HG03066 (cell line): ENCODE data around the gene TMEM259.
A peak's percentile ranks its signal among the peaks of the same experiment; 100 is the strongest.
"Not testable (repeated sequence)": the region's sequence is repeated elsewhere in the genome, so short reads cannot be mapped to it uniquely, and the experiment has no call there.

Source experiments
- ATAC-seq: cut with Tn5 transposase; IDR thresholded peaks from one replicate; pipeline ENCODE4 v1.9.1; 2021; ENCODE audit warnings: low read depth; ENCODE audit not compliant: unreplicated experiment

The TMEM259 gene

GRCh38 chr19:1040476-1041271, 19.8 kb upstream of the TMEM259 start:
- no peak for ATAC-seq

GRCh38 chr19:1039646-1040475, 18.9 kb upstream of the TMEM259 start, which contains the start of gene ABCA7:
ABCA7 (plus strand) TSS chr19:1040107; CDS start chr19:1041362, 1,255 bp downstream.
- peak; percentile 74 for ATAC-seq

- ATAC-seq, result no peak
These were observed 18.2 kb upstream of the TMEM259 start for GRCh38 chr19:1038978-1039645.

GRCh38 chr19:1037621-1038064, 16.7 kb upstream of the TMEM259 start:
- ATAC-seq, result no peak

GRCh38 chr19:1035998-1036621, 15.2 kb upstream of the TMEM259 start:
- no peak for ATAC-seq

- ATAC-seq, result no peak
These were observed 11.4 kb upstream of the TMEM259 start for GRCh38 chr19:1032264-1032867.

- no peak for ATAC-seq
These were observed 7.4 kb upstream of the TMEM259 start for GRCh38 chr19:1028062-1028926.

GRCh38 chr19:1027650-1028061, 6.7 kb upstream of the TMEM259 start:
- no peak for ATAC-seq

- ATAC-seq, result no peak
These were observed 6.1 kb upstream of the TMEM259 start for GRCh38 chr19:1026783-1027649.

- ATAC-seq, result no peak
These were observed 5.2 kb upstream of the TMEM259 start, which contains the start of gene CNN2 for GRCh38 chr19:1025960-1026782. CNN2 (plus strand) TSS chr19:1026608; CDS start chr19:1026662, 54 bp downstream.

- not testable (repeated sequence) for ATAC-seq
These were observed 4.2 kb upstream of the TMEM259 start for GRCh38 chr19:1025080-1025479.

- not testable (repeated sequence) for ATAC-seq
These were observed 2.9 kb upstream of the TMEM259 start for GRCh38 chr19:1023883-1024188.

- ATAC-seq, result no peak
These were observed 699 bp downstream of the TMEM259 start for GRCh38 chr19:1019980-1020867.

- no peak for ATAC-seq
These were observed 1.3 kb downstream of the TMEM259 start for GRCh38 chr19:1019616-1019961.

- ATAC-seq, result no peak
These were observed 1.8 kb downstream of the TMEM259 start for GRCh38 chr19:1018932-1019615.

GRCh38 chr19:1018393-1018792, 2.5 kb downstream of the TMEM259 start:
- no peak for ATAC-seq
